Ovary (tissue), 3 donors: Measurements from ENCODE around the gene MRPL41.
"Not testable (repeated sequence)": the region's sequence is repeated elsewhere in the genome, so short reads cannot be mapped to it uniquely, and the experiment has no call there.

Source experiments
- CTCF ChIP-seq, 3 donors: fragments of 450-650 bp in 2 of 3; fragments of 200-600 bp in 1 of 3; IDR thresholded peaks; one replicate each; pipeline versions ENCODE4 v1.5.1 to v1.8.0; 2016 to 2022; ENCODE audit warnings: antibody characterized with exemption in 3 of 3, mild to moderate bottlenecking in 1 of 3
- POLR2A ChIP-seq: fragments of 450-650 bp; IDR thresholded peaks from one replicate; pipeline ENCODE4 v1.6.1; 2017; ENCODE audit warnings: antibody characterized with exemption, mild to moderate bottlenecking, moderate library complexity
- donor health status: DM: no; HTN: no; CAD: no.

DNA sequence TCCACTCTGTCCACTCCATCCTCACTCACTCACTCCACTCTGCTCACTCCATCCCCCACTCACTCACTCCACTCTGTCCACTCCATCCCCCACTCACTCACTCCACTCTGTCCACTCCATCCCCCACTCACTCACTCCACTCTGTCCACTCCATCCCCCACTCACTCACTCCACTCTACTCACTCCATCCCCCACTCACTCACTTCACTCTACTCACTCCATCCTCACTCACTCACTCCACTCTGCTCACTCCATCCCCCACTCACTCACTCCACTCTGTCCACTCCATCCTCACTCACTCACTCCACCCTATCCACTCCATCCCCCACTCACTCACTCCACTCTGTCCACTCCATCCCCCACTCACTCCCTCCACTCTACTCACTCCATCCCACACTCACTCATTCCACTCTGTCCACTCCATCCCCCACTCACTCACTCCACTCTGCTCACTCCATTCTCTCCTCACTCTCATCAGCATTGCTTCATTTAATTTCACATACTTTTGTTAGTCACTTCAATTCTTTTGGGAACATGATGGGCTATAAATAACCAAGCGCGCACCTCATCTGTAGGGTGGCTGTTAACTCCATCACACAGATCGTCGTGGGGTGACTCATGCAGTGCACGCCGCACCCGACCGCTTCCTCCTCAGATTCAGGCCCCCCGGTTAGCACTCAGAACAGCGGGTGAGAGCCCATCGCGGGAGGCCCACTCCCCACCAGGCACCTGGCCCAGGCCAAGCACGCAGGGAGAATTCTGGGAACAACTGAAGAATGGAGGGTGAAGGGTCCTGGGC is 32.8 kb upstream of the MRPL41 start:
- not testable (repeated sequence) for TF ChIP-seq CTCF (IDR thresholded peaks at IDR 0.05); POLR2A
